Body of pancreas (tissue), 4 donors: Measurements from ENCODE around the gene TOX2.

ENCODE experiments used
- POLR2A ChIP-seq, 3 donors: fragments of 450-650 bp; IDR thresholded peaks; one replicate each; pipeline ENCODE4 v1.6.1; 2016; ENCODE audit warnings: antibody characterized with exemption in 3 of 3, mild to moderate bottlenecking in 2 of 3
- TF ChIP-seq, protein P1 (sequence below), 7 experiments: fragments of 450-650 bp in 4 of 7; fragments of 200-600 bp in 3 of 7; sonication (generic) in 3 of 7; IDR thresholded peaks; one replicate each; pipeline ENCODE4 v1.5.1; 2016 to 2019; ENCODE audit warnings: antibody characterized with exemption in 7 of 7

- TF ChIP-seq, protein P1, sequence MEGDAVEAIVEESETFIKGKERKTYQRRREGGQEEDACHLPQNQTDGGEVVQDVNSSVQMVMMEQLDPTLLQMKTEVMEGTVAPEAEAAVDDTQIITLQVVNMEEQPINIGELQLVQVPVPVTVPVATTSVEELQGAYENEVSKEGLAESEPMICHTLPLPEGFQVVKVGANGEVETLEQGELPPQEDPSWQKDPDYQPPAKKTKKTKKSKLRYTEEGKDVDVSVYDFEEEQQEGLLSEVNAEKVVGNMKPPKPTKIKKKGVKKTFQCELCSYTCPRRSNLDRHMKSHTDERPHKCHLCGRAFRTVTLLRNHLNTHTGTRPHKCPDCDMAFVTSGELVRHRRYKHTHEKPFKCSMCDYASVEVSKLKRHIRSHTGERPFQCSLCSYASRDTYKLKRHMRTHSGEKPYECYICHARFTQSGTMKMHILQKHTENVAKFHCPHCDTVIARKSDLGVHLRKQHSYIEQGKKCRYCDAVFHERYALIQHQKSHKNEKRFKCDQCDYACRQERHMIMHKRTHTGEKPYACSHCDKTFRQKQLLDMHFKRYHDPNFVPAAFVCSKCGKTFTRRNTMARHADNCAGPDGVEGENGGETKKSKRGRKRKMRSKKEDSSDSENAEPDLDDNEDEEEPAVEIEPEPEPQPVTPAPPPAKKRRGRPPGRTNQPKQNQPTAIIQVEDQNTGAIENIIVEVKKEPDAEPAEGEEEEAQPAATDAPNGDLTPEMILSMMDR (IDR thresholded peaks at IDR 0.05), result no peak
- no peak for TF ChIP-seq POLR2A (IDR thresholded peaks at IDR 0.05)
These were observed 40.6 kb downstream of the TOX2 start for GRCh38 chr20:43955062-43955749.
